Measurements from ENCODE around the gene LMAN1. TPM values are rescaled to one million over a fixed set of nuclear protein-coding genes. Genes with fewer than 3 reads are reported as not detected.

Gene LMAN1
- total and polyA plus RNA-seq, 2 of the 13 experiments (the other 11 are each of a cell fraction or from before 2014, with no cell fraction given) = 127 to 131 TPM

DNA sequence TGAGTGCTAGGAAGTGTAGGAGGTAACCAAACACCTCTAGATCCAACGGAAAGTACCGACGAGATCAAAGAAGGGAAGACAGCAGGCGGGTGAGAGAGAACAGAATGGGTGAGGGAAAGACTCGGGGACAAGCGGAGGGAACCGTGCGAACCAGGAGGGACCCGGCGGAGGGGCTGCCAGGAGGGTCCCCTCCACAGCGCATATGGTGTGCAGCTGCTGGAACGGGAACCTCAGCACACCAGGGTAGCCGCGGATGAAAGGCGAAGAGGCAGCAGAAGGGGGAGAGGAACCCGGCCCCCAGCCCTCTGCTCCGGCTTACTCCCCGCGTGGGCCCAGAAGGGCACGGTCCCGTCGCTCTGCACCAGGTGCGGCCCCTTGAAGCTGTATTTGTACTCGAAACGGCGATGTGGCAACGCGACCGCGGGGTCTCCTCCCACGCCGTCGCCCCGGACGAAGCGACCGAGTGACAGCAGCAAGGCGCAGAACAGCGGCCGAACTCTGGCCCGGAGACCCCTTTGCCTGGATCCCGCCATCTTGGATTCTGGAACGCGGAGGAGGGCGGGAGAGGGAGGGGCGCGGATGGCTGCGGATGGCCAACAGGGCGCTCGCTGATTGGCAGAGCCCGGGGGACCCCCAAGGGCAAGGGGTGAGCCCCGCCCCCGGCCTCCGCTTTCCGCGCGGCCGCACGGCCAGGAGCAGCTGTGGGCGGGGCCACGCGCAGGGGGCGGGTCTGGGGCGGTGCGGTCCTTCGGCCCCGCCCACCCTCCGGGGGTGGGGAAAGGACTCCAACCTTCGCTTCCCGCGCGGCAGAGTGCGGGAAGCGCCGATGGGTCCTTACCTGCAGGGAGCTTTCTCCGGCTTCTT, at the start of gene LMAN1 (continued):
- TF ChIP-seq, protein P1, sequence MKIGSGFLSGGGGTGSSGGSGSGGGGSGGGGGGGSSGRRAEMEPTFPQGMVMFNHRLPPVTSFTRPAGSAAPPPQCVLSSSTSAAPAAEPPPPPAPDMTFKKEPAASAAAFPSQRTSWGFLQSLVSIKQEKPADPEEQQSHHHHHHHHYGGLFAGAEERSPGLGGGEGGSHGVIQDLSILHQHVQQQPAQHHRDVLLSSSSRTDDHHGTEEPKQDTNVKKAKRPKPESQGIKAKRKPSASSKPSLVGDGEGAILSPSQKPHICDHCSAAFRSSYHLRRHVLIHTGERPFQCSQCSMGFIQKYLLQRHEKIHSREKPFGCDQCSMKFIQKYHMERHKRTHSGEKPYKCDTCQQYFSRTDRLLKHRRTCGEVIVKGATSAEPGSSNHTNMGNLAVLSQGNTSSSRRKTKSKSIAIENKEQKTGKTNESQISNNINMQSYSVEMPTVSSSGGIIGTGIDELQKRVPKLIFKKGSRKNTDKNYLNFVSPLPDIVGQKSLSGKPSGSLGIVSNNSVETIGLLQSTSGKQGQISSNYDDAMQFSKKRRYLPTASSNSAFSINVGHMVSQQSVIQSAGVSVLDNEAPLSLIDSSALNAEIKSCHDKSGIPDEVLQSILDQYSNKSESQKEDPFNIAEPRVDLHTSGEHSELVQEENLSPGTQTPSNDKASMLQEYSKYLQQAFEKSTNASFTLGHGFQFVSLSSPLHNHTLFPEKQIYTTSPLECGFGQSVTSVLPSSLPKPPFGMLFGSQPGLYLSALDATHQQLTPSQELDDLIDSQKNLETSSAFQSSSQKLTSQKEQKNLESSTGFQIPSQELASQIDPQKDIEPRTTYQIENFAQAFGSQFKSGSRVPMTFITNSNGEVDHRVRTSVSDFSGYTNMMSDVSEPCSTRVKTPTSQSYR (CRISPR knock-in tag; IDR thresholded peaks at IDR 0.05; ENCODE audit: borderline replicate concordance) = no peak; the same call in 1 of the 2 replicates
- TF ChIP-seq, protein P2, sequence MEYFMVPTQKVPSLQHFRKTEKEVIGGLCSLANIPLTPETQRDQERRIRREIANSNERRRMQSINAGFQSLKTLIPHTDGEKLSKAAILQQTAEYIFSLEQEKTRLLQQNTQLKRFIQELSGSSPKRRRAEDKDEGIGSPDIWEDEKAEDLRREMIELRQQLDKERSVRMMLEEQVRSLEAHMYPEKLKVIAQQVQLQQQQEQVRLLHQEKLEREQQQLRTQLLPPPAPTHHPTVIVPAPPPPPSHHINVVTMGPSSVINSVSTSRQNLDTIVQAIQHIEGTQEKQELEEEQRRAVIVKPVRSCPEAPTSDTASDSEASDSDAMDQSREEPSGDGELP (IDR thresholded peaks at IDR 0.05; ENCODE audit: borderline replicate concordance, low read depth) = no peak
- TF ChIP-seq, protein P3, sequence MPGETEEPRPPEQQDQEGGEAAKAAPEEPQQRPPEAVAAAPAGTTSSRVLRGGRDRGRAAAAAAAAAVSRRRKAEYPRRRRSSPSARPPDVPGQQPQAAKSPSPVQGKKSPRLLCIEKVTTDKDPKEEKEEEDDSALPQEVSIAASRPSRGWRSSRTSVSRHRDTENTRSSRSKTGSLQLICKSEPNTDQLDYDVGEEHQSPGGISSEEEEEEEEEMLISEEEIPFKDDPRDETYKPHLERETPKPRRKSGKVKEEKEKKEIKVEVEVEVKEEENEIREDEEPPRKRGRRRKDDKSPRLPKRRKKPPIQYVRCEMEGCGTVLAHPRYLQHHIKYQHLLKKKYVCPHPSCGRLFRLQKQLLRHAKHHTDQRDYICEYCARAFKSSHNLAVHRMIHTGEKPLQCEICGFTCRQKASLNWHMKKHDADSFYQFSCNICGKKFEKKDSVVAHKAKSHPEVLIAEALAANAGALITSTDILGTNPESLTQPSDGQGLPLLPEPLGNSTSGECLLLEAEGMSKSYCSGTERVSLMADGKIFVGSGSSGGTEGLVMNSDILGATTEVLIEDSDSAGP (CRISPR knock-in tag; IDR thresholded peaks at IDR 0.05; ENCODE audit: borderline replicate concordance) = peak; percentile 79; the same call in 1 of the 2 replicates
- TF ChIP-seq, protein P4, sequence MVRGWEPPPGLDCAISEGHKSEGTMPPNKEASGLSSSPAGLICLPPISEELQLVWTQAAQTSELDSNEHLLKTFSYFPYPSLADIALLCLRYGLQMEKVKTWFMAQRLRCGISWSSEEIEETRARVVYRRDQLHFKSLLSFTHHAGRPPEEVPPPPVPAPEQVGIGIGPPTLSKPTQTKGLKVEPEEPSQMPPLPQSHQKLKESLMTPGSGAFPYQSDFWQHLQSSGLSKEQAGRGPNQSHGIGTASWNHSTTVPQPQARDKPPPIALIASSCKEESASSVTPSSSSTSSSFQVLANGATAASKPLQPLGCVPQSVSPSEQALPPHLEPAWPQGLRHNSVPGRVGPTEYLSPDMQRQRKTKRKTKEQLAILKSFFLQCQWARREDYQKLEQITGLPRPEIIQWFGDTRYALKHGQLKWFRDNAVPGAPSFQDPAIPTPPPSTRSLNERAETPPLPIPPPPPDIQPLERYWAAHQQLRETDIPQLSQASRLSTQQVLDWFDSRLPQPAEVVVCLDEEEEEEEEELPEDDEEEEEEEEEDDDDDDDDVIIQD (CRISPR knock-in tag; IDR thresholded peaks at IDR 0.05; ENCODE audit: low read depth) = 0 out of 2 replicates have a peak, but pooled peaks have one; percentile 37
- TF ChIP-seq, protein P5, sequence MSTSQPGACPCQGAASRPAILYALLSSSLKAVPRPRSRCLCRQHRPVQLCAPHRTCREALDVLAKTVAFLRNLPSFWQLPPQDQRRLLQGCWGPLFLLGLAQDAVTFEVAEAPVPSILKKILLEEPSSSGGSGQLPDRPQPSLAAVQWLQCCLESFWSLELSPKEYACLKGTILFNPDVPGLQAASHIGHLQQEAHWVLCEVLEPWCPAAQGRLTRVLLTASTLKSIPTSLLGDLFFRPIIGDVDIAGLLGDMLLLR (CRISPR knock-in tag; IDR thresholded peaks at IDR 0.05) = peak; percentile 88; the same call in 1 of the 2 replicates
- TF ChIP-seq, protein P6, sequence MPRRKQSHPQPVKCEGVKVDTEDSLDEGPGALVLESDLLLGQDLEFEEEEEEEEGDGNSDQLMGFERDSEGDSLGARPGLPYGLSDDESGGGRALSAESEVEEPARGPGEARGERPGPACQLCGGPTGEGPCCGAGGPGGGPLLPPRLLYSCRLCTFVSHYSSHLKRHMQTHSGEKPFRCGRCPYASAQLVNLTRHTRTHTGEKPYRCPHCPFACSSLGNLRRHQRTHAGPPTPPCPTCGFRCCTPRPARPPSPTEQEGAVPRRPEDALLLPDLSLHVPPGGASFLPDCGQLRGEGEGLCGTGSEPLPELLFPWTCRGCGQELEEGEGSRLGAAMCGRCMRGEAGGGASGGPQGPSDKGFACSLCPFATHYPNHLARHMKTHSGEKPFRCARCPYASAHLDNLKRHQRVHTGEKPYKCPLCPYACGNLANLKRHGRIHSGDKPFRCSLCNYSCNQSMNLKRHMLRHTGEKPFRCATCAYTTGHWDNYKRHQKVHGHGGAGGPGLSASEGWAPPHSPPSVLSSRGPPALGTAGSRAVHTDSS (CRISPR knock-in tag; conservative IDR thresholded peaks at IDR 0.05) = 0 out of 2 replicates have a peak, but pooled peaks have one; percentile 29
- TF ChIP-seq, protein P7, sequence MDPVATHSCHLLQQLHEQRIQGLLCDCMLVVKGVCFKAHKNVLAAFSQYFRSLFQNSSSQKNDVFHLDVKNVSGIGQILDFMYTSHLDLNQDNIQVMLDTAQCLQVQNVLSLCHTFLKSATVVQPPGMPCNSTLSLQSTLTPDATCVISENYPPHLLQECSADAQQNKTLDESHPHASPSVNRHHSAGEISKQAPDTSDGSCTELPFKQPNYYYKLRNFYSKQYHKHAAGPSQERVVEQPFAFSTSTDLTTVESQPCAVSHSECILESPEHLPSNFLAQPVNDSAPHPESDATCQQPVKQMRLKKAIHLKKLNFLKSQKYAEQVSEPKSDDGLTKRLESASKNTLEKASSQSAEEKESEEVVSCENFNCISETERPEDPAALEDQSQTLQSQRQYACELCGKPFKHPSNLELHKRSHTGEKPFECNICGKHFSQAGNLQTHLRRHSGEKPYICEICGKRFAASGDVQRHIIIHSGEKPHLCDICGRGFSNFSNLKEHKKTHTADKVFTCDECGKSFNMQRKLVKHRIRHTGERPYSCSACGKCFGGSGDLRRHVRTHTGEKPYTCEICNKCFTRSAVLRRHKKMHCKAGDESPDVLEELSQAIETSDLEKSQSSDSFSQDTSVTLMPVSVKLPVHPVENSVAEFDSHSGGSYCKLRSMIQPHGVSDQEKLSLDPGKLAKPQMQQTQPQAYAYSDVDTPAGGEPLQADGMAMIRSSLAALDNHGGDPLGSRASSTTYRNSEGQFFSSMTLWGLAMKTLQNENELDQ (CRISPR knock-in tag; IDR thresholded peaks at IDR 0.05; ENCODE audit: borderline replicate concordance) = 0 out of 2 replicates have a peak, but pooled peaks have one; percentile 20
- TF ChIP-seq, protein P8, sequence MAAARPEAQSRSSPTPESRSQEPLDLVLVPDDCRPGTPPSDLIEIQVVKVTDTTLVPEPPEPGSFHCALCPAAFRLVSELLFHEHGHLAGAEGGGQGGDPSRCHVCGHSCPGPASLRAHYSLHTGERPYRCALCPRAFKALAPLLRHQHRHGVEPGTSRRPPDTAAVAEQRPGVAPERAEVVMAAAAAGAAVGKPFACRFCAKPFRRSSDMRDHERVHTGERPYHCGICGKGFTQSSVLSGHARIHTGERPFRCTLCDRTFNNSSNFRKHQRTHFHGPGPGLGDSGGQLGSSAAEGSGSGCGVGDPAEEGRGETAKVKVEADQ (CRISPR knock-in tag; IDR thresholded peaks at IDR 0.05; ENCODE audit: borderline replicate concordance) = 0 out of 2 replicates have a peak, but pooled peaks have one; percentile 70
- TF ChIP-seq, protein P9, sequence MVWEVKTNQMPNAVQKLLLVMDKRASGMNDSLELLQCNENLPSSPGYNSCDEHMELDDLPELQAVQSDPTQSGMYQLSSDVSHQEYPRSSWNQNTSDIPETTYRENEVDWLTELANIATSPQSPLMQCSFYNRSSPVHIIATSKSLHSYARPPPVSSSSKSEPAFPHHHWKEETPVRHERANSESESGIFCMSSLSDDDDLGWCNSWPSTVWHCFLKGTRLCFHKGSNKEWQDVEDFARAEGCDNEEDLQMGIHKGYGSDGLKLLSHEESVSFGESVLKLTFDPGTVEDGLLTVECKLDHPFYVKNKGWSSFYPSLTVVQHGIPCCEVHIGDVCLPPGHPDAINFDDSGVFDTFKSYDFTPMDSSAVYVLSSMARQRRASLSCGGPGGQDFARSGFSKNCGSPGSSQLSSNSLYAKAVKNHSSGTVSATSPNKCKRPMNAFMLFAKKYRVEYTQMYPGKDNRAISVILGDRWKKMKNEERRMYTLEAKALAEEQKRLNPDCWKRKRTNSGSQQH (CRISPR knock-in tag; IDR thresholded peaks at IDR 0.05; ENCODE audit: low read depth) = no peak
- peak; percentile 97 for TF ChIP-seq YY1 (IDR thresholded peaks at IDR 0.05; ENCODE audit: insufficient read depth, insufficient replicate concordance, low read depth, low read length)
